GM18870 (cell line): ENCODE results near the gene PDE4D.

Source experiments
- ATAC-seq: cut with Tn5 transposase; IDR thresholded peaks from one replicate; pipeline ENCODE4 v1.9.1; 2021; ENCODE audit warnings: moderate library complexity; ENCODE audit not compliant: unreplicated experiment

The PDE4D gene

GRCh38 chr5:59893429-59894227, at the start of gene PDE4D:
Gene PDE4D, minus strand, starts transcription at chr5:59893726.
- no peak for ATAC-seq

- ATAC-seq: no peak
These were observed 44.1 kb upstream of the PDE4D start for GRCh38 chr5:59937633-59938032.

- ATAC-seq: no peak
These were observed 29.9 kb upstream of the PDE4D start for GRCh38 chr5:59923465-59923864.

GRCh38 chr5:59922220-59922619, 28.7 kb upstream of the PDE4D start:
- no peak for ATAC-seq

GRCh38 chr5:59921816-59922215, 28.3 kb upstream of the PDE4D start:
- no peak for ATAC-seq

- ATAC-seq: no peak
These were observed 26.0 kb upstream of the PDE4D start for GRCh38 chr5:59919484-59919883.

- ATAC-seq: no peak
These were observed 23.6 kb upstream of the PDE4D start for GRCh38 chr5:59917121-59917520.

- ATAC-seq: no peak
These were observed 11.7 kb upstream of the PDE4D start for GRCh38 chr5:59905188-59905587.

GRCh38 chr5:59897075-59897474, 3.5 kb upstream of the PDE4D start:
- ATAC-seq: no peak

GRCh38 chr5:59891962-59892643, 1.4 kb downstream of the PDE4D start:
- ATAC-seq: no peak

GRCh38 chr5:59887274-59887673, 6.3 kb downstream of the PDE4D start:
- ATAC-seq: no peak

GRCh38 chr5:59874675-59875074, 18.9 kb downstream of the PDE4D start:
- ATAC-seq: no peak

- ATAC-seq: no peak
These were observed 20.4 kb downstream of the PDE4D start for GRCh38 chr5:59873113-59873512.

- no peak for ATAC-seq
These were observed 26.9 kb downstream of the PDE4D start for GRCh38 chr5:59866661-59867060.

GRCh38 chr5:59864718-59865117, 28.8 kb downstream of the PDE4D start:
- no peak for ATAC-seq

- ATAC-seq: no peak
These were observed 29.7 kb downstream of the PDE4D start for GRCh38 chr5:59863777-59864176.

GRCh38 chr5:59856358-59856757, 37.2 kb downstream of the PDE4D start:
- no peak for ATAC-seq

GRCh38 chr5:59850766-59851165, 42.8 kb downstream of the PDE4D start:
- ATAC-seq: no peak

- ATAC-seq: no peak
These were observed 45.9 kb downstream of the PDE4D start for GRCh38 chr5:59847586-59847985.

- ATAC-seq: no peak
These were observed 47.8 kb downstream of the PDE4D start for GRCh38 chr5:59845730-59846129.

- ATAC-seq: no peak
These were observed 49.9 kb downstream of the PDE4D start for GRCh38 chr5:59843511-59844213.

- no peak for ATAC-seq
These were observed 50.5 kb downstream of the PDE4D start for GRCh38 chr5:59842999-59843398.
